ENCODE measurements around the gene PARL.

Gene PARL

GRCh38 chr3:183829466-183829865, 55.2 kb downstream of the PARL start:
- H2BK120ac ChIP-seq (ENCODE audit: low read depth, low read length) = no peak overlapping the region
- H3K23ac ChIP-seq (ENCODE audit: low read length in 2 of 2) = no peak overlapping the region
- H3K14ac ChIP-seq (ENCODE audit: low read length in 2 of 2) = no peak overlapping the region
- H3K9me3 ChIP-seq (ENCODE audit: control insufficient read depth, low read length) = no peaks in the 10 kb centered on the region
- no peak overlapping the region for H3K27ac ChIP-seq (ENCODE audit: low read length, poor library complexity, severe bottlenecking)
- H3K36me3 ChIP-seq (ENCODE audit: control insufficient read depth in 1 of 2, insufficient read depth in 2 of 2, low read depth in 1 of 2, low read length in 2 of 2) = peaks cover 44 to 52% of the 10 kb centered on the region in 2 experiments
- H4K8ac ChIP-seq (ENCODE audit: low read length) = no peak overlapping the region
- no peak overlapping the region for H3K18ac ChIP-seq (ENCODE audit: low read depth in 1 of 2, low read length in 2 of 2)
- no peak overlapping the region for H3K9ac ChIP-seq (ENCODE audit: low read length)
- H3K79me1 ChIP-seq (replicated peaks; ENCODE audit: low read length, poor library complexity, severe bottlenecking) = peaks cover 9% of the 10 kb centered on the region
- no peak overlapping the region for H3K4me2 ChIP-seq (ENCODE audit: low read length, poor library complexity, severe bottlenecking)
- H3K4ac ChIP-seq (ENCODE audit: low read depth in 1 of 2, low read length in 2 of 2) = no peak overlapping the region
- H2AK5ac ChIP-seq (ENCODE audit: low read length, severe bottlenecking) = no peak overlapping the region
- H4K91ac ChIP-seq (ENCODE audit: low read length) = no peak overlapping the region
- no peak overlapping the region for H3K4me3 ChIP-seq (ENCODE audit: insufficient read depth in 1 of 2, low read depth in 1 of 2, low read length in 2 of 2)
- DNase-seq = no peak
- WGBS = 97% methylated on average over 6 of the region's 9 CpGs
- no peak overlapping the region for H2AFZ ChIP-seq (ENCODE audit: low read depth, low read length)
- peaks cover 10% of the 10 kb centered on the region for H3K4me1 ChIP-seq (ENCODE audit: control insufficient read depth, insufficient read depth, low read depth, low read length)
- H2BK15ac ChIP-seq (ENCODE audit: low read depth, poor library complexity, severe bottlenecking) = no peak overlapping the region
- no peaks in the 10 kb centered on the region for H3K27me3 ChIP-seq (ENCODE audit: control insufficient read depth in 1 of 2, insufficient read depth in 1 of 2, low read length in 2 of 2)
- H2BK12ac ChIP-seq (ENCODE audit: low read length in 2 of 2) = no peak overlapping the region
- no peak overlapping the region for H2BK5ac ChIP-seq (ENCODE audit: low read depth, low read length, poor library complexity, severe bottlenecking)

- Histone ChIP-seq H4K91ac (ENCODE audit: low read length) (no peak overlapping the region), H3K18ac (ENCODE audit: low read depth in 1 of 2, low read length in 2 of 2) (no peak overlapping the region), H2AK5ac (ENCODE audit: low read length, severe bottlenecking) (no peak overlapping the region), H2BK5ac (ENCODE audit: low read depth, low read length, poor library complexity, severe bottlenecking) (no peak overlapping the region), H3K23ac (ENCODE audit: low read length in 2 of 2) (no peak overlapping the region), H4K8ac (ENCODE audit: low read length) (no peak overlapping the region), H3K14ac (ENCODE audit: low read length in 2 of 2) (no peak overlapping the region), H3K4me3 (ENCODE audit: insufficient read depth in 1 of 2, low read depth in 1 of 2, low read length in 2 of 2) (no peak overlapping the region), H2BK15ac (ENCODE audit: low read depth, poor library complexity, severe bottlenecking) (no peak overlapping the region), H2BK12ac (ENCODE audit: low read length in 2 of 2) (no peak overlapping the region), H3K4ac (ENCODE audit: low read depth in 1 of 2, low read length in 2 of 2) (no peak overlapping the region), H3K9ac (ENCODE audit: low read length) (no peak overlapping the region), H3K4me1 (ENCODE audit: control insufficient read depth, insufficient read depth, low read depth, low read length) (peaks cover 11% of the 10 kb centered on the region), H3K9me3 (ENCODE audit: control insufficient read depth, low read length) (no peaks in the 10 kb centered on the region), H3K79me1 (replicated peaks; ENCODE audit: low read length, poor library complexity, severe bottlenecking) (peaks cover 9% of the 10 kb centered on the region), H3K27ac (ENCODE audit: low read length, poor library complexity, severe bottlenecking) (no peak overlapping the region), H2BK120ac (ENCODE audit: low read depth, low read length) (no peak overlapping the region), H3K36me3 (ENCODE audit: control insufficient read depth in 1 of 2, insufficient read depth in 2 of 2, low read depth in 1 of 2, low read length in 2 of 2) (peaks cover 36 to 46% of the 10 kb centered on the region in 2 experiments), H3K4me2 (ENCODE audit: low read length, poor library complexity, severe bottlenecking) (no peak overlapping the region), H2AFZ (ENCODE audit: low read depth, low read length) (no peak overlapping the region), H3K27me3 (ENCODE audit: control insufficient read depth in 1 of 2, insufficient read depth in 1 of 2, low read length in 2 of 2) (no peaks in the 10 kb centered on the region)
- no peak for DNase-seq
- 97% methylated on average over 7 of the region's 7 CpGs for WGBS
Observed at GRCh38 chr3:183828538-183828870, 56.2 kb downstream of the PARL start.

GRCh38 chr3:183827809-183828537, 56.7 kb downstream of the PARL start:
- no peak for DNase-seq
- Histone ChIP-seq H2BK120ac (ENCODE audit: low read depth, low read length) (no peak overlapping the region), H3K9ac (ENCODE audit: low read length) (no peak overlapping the region), H4K8ac (ENCODE audit: low read length) (no peak overlapping the region), H2BK12ac (ENCODE audit: low read length in 2 of 2) (no peak overlapping the region), H3K36me3 (ENCODE audit: control insufficient read depth in 1 of 2, insufficient read depth in 2 of 2, low read depth in 1 of 2, low read length in 2 of 2) (peaks cover 31 to 40% of the 10 kb centered on the region in 2 experiments), H3K27ac (ENCODE audit: low read length, poor library complexity, severe bottlenecking) (no peak overlapping the region), H3K4me3 (ENCODE audit: insufficient read depth in 1 of 2, low read depth in 1 of 2, low read length in 2 of 2) (no peak overlapping the region), H3K79me1 (replicated peaks; ENCODE audit: low read length, poor library complexity, severe bottlenecking) (peaks cover 5% of the 10 kb centered on the region), H3K4me2 (ENCODE audit: low read length, poor library complexity, severe bottlenecking) (no peak overlapping the region), H3K18ac (ENCODE audit: low read depth in 1 of 2, low read length in 2 of 2) (no peak overlapping the region), H3K14ac (ENCODE audit: low read length in 2 of 2) (no peak overlapping the region), H2BK5ac (ENCODE audit: low read depth, low read length, poor library complexity, severe bottlenecking) (no peak overlapping the region), H2BK15ac (ENCODE audit: low read depth, poor library complexity, severe bottlenecking) (no peak overlapping the region), H3K27me3 (ENCODE audit: control insufficient read depth in 1 of 2, insufficient read depth in 1 of 2, low read length in 2 of 2) (no peaks in the 10 kb centered on the region), H3K4ac (ENCODE audit: low read depth in 1 of 2, low read length in 2 of 2) (no peak overlapping the region), H3K4me1 (ENCODE audit: control insufficient read depth, insufficient read depth, low read depth, low read length) (peaks cover 11% of the 10 kb centered on the region), H2AFZ (ENCODE audit: low read depth, low read length) (no peak overlapping the region), H3K23ac (ENCODE audit: low read length in 2 of 2) (no peak overlapping the region), H4K91ac (ENCODE audit: low read length) (no peak overlapping the region), H2AK5ac (ENCODE audit: low read length, severe bottlenecking) (no peak overlapping the region), H3K9me3 (ENCODE audit: control insufficient read depth, low read length) (no peaks in the 10 kb centered on the region)
- WGBS = 91% methylated on average over 14 of the region's 14 CpGs

GRCh38 chr3:183826448-183827250, 58.0 kb downstream of the PARL start:
- H3K36me3 ChIP-seq (ENCODE audit: control insufficient read depth in 1 of 2, insufficient read depth in 2 of 2, low read depth in 1 of 2, low read length in 2 of 2) = peaks cover 25 to 30% of the 10 kb centered on the region in 2 experiments
- no peak overlapping the region for H2AFZ ChIP-seq (ENCODE audit: low read depth, low read length)
- no peak overlapping the region for H3K4me3 ChIP-seq (ENCODE audit: insufficient read depth in 1 of 2, low read depth in 1 of 2, low read length in 2 of 2)
- H4K91ac ChIP-seq (ENCODE audit: low read length) = no peak overlapping the region
- peaks cover 11% of the 10 kb centered on the region for H3K4me1 ChIP-seq (ENCODE audit: control insufficient read depth, insufficient read depth, low read depth, low read length)
- WGBS = 95% methylated on average over 10 of the region's 14 CpGs
- H3K9me3 ChIP-seq (ENCODE audit: control insufficient read depth, low read length) = no peaks in the 10 kb centered on the region
- no peak overlapping the region for H3K18ac ChIP-seq (ENCODE audit: low read depth in 1 of 2, low read length in 2 of 2)
- H3K14ac ChIP-seq (ENCODE audit: low read length in 2 of 2) = no peak overlapping the region
- no peak overlapping the region for H2BK120ac ChIP-seq (ENCODE audit: low read depth, low read length)
- no peak overlapping the region for H2AK5ac ChIP-seq (ENCODE audit: low read length, severe bottlenecking)
- no peak for DNase-seq
- H3K23ac ChIP-seq (ENCODE audit: low read length in 2 of 2) = no peak overlapping the region
- H2BK15ac ChIP-seq (ENCODE audit: low read depth, poor library complexity, severe bottlenecking) = no peak overlapping the region
- H2BK12ac ChIP-seq (ENCODE audit: low read length in 2 of 2) = no peak overlapping the region
- H3K4me2 ChIP-seq (ENCODE audit: low read length, poor library complexity, severe bottlenecking) = no peak overlapping the region
- no peak overlapping the region for H3K9ac ChIP-seq (ENCODE audit: low read length)
- no peak overlapping the region for H3K4ac ChIP-seq (ENCODE audit: low read depth in 1 of 2, low read length in 2 of 2)
- no peak overlapping the region for H4K8ac ChIP-seq (ENCODE audit: low read length)
- no peak overlapping the region for H2BK5ac ChIP-seq (ENCODE audit: low read depth, low read length, poor library complexity, severe bottlenecking)
- H3K79me1 ChIP-seq (replicated peaks; ENCODE audit: low read length, poor library complexity, severe bottlenecking) = peaks cover 7% of the 10 kb centered on the region
- no peak overlapping the region for H3K27ac ChIP-seq (ENCODE audit: low read length, poor library complexity, severe bottlenecking)
- H3K27me3 ChIP-seq (ENCODE audit: control insufficient read depth in 1 of 2, insufficient read depth in 1 of 2, low read length in 2 of 2) = no peaks in the 10 kb centered on the region
